Dermis blood vessel endothelial cell (primary cell): Measurements from ENCODE around the gene INO80B. TPM values are rescaled to one million over a fixed set of nuclear protein-coding genes. Genes with fewer than 3 reads are reported as not detected.
"Not testable (repeated sequence)": the region's sequence is repeated elsewhere in the genome, so short reads cannot be mapped to it uniquely, and the experiment has no call there.

Experiments used
- DNase-seq: peaks from one replicate; pipeline ENCODE4 v3.0.0; 2010
- total RNA-seq: library from RNA; depleted of rRNA; stranded (reverse); fragments of >200 nt; gene quantifications from 2 replicates; pipeline ENCODE4 v1.2.3, GENCODE V29; 2014

INO80B gene
- total RNA-seq, 1 donor from 2014 or later = 24.0 TPM

GRCh38 chr2:74482801-74483674 lies 28.2 kb downstream of the INO80B start, which contains the start of the genes CCDC142 and TTC31:
Gene CCDC142, minus strand, starts transcription at chr2:74482998. Its CDS starts 161 bp downstream, at chr2:74482837.
Gene TTC31, plus strand, starts transcription at chr2:74483081. Its CDS starts 15 bp downstream, at chr2:74483096.
- peak; percentile 97 for DNase-seq

DNA sequence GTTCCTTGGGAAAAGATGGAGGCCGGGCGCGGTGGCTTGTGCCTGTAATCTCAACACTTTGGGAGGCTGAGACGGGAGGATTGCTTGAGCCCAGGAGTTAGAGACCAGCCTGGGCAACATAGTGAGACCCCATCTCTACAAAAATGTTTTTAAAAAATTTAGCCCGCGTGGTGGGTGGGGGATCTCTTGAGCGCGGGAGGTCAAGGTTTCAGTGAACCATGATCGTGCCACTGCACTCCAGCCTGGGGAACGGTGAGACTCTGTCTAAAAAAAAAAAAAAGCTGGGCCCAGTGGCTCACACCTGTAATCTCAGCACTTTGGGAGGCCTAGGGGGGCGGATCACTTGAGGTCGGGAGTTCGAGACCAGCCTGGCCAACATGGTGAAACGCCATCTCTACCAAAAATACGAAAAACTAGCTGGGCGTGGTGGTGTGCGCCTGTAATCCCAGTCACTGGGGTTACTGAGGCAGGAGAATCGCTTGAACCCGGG lies 28.8 kb downstream of the INO80B start:
- DNase-seq = not testable (repeated sequence)

GRCh38 chr2:74486141-74486540 lies 31.3 kb downstream of the INO80B start:
- DNase-seq = no peak

- no peak for DNase-seq
Observed at GRCh38 chr2:74488643-74489481, 34.0 kb downstream of the INO80B start.

GRCh38 chr2:74489906-74490305 lies 35.0 kb downstream of the INO80B start:
- DNase-seq = no peak

- DNase-seq = no peak
Observed at GRCh38 chr2:74491648-74492544, 37.0 kb downstream of the INO80B start.

DNA sequence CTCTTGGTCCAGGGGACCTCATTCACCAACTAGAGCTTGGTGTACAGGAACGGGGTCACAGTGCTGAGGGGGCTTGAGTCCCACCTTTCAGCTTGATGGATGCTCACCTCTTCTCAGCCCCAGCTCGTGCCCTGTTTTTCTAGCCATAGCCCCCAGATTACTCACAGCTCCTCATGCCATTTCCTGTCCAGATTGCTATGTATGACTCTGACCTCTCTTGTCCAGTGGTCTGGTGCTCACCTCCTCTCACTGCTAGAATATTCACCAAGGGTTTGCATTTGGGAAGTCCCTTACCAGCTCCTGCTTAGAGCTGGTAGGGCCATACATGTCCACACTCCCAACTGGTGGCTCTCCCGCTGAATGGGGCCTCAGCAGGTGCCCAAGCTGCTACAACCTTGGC lies 38.7 kb downstream of the INO80B start:
- peak; percentile 17 for DNase-seq

DNA sequence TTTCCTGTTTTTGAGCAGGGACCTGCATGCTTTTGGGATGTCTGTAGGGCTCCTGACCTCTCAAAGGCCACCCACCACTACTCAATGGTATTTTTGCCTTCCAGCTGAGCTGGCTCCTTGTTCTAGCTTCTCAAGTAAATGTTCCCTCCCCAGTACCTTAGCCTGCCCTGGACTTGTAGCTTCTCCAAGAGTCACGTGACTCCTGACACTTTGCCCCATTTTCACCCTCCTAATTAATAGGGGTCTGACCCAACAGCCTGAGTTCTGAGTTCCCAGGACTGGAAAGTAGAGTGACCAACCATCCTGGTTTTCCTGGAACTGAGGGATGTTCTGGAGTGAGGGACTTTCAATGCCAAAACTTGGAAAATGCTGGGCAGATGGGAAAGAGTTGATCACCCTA lies 40.6 kb downstream of the INO80B start:
- DNase-seq = no peak

GRCh38 chr2:74496997-74497776 lies 42.3 kb downstream of the INO80B start:
- no peak for DNase-seq

DNA sequence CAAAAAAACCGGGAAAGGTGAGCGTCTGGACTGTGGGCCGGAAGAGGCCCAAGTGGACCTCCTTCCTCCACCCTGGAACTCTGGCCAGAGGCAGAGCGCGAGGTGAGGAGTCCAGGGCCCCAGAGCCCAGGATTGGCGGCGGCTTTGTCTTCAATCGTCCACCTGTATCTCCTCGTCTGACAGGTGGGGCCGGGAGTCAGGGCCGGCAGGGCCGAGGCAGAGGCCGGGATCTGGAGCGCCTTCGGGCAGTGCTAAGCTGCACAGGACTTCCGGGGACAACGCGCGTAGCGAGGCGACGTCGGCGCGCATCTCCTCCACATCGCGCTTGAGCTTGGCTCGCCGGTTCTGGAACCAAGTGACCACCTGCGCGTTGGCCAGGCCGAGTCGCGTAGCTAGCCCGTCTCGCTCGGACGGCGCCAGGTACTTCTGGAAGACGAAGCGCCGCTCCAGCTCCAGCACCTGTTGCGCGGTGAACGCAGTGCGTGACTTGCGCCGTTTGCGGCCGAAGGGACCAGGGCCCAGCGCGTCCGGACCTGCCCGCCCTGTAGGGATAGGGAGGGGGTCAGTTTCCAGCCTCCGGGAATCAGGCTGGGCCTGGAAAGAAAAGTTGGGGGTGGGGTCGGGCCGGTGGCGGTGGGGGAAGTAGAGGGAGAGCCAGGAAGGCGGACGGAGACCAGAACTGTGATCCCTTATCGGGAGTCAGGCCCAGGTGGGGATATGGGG lies 43.1 kb downstream of the INO80B start:
- peak; percentile 30 for DNase-seq

GRCh38 chr2:74498500-74499266 lies 43.8 kb downstream of the INO80B start:
- DNase-seq = peak; percentile 43

DNA sequence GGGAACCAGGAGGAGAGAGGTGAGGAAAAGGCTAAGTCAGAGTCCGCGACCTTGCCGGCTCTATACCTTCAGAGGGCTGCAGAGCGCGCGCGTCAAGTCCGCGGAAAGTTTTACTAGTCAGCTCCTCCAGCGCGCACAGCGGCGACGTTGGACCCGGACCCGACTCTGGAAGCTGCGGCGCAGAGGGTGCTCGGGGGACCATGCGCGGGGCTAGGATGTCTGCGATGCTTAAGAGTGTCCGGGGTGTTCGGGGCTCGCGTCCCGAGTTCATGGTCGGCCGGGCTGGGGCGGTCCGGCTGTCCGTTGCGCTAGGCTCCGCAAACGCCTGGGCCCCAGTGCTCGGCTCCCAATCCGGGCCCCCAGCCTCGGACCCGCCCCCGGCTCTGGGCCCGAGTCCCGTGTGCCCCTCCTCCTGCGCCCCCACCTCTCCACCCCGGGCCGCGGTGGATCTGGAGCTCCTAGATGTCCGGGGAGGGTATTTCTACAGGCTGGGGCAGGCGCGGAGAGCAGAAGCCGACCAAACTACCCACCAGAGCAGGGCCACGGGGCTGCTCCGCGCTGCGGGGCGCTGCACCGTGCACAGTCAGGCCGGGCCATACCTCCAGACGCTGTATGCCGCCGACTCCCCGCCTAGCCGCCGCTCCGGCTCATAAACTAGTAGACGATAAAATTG lies 44.5 kb downstream of the INO80B start, which contains the start of gene LBX2:
TSS of gene LBX2 (minus strand) at position 337 of the 673 bp plus-strand sequence. CDS start at position 271, 66 bp downstream.
- DNase-seq = peak; percentile 40

- no peak for DNase-seq
Observed at GRCh38 chr2:74499940-74500577, 45.2 kb downstream of the INO80B start.

GRCh38 chr2:74500578-74500946 lies 45.7 kb downstream of the INO80B start:
- no peak for DNase-seq

- no peak for DNase-seq
Observed at GRCh38 chr2:74501335-74502071, 46.6 kb downstream of the INO80B start.

- DNase-seq = no peak
Observed at GRCh38 chr2:74502147-74502719, 47.3 kb downstream of the INO80B start.

GRCh38 chr2:74502720-74503505 lies 48.0 kb downstream of the INO80B start:
- DNase-seq = peak; percentile 88
